Trophoblast cell (in vitro differentiated cells and primary cell): ENCODE measurements around the gene TBC1D9.

Experiments
- DNase-seq, 2 donors: peaks; one replicate each; pipeline ENCODE4 v3.0.0-alpha.2; 2016
- H2AFZ ChIP-seq: 2 replicates; pipeline ENCODE4 v1.6.1; 2013; ENCODE audit warnings: low read length, moderate library complexity, mild to moderate bottlenecking; ENCODE audit not compliant: insufficient read depth, poor library complexity
- H2AK5ac ChIP-seq: 2 replicates; pipeline ENCODE4 v1.6.1; 2013; ENCODE audit warnings: mild to moderate bottlenecking, low read length
- H2BK120ac ChIP-seq: 2 replicates; pipeline ENCODE4 v1.6.1; 2013; ENCODE audit warnings: low read length, mild to moderate bottlenecking, moderate library complexity; ENCODE audit not compliant: insufficient read depth, poor library complexity
- H2BK12ac ChIP-seq: 2 replicates; pipeline ENCODE4 v1.6.1; 2013; ENCODE audit warnings: mild to moderate bottlenecking, low read length, moderate library complexity
- H2BK5ac ChIP-seq: 2 replicates; pipeline ENCODE4 v1.6.1; 2013; ENCODE audit warnings: low read length, low read depth, moderate library complexity, mild to moderate bottlenecking; ENCODE audit not compliant: poor library complexity
- H3K14ac ChIP-seq: 2 replicates; pipeline ENCODE4 v1.6.1; 2013; ENCODE audit warnings: mild to moderate bottlenecking, low read length
- H3K18ac ChIP-seq: 2 replicates; pipeline ENCODE4 v1.6.1; 2013; ENCODE audit warnings: mild to moderate bottlenecking, low read length
- H3K23ac ChIP-seq: 2 replicates; pipeline ENCODE4 v1.6.1; 2013; ENCODE audit warnings: low read length
- H3K27ac ChIP-seq: 2 replicates; pipeline ENCODE4 v1.5.1; 2013; ENCODE audit warnings: low read depth, mild to moderate bottlenecking, inconsistent platforms, low read length, moderate library complexity
- H3K27me3 ChIP-seq: 2 replicates; pipeline ENCODE4 v1.6.1; 2013; ENCODE audit warnings: inconsistent platforms, mild to moderate bottlenecking, low read length, moderate library complexity; ENCODE audit not compliant: insufficient read depth
- H3K36me3 ChIP-seq, 2 experiments: 1 replicate in 1 of 2; 2 replicates in 1 of 2; pipeline ENCODE4 v1.6.1; 2013; ENCODE audit warnings: low read length in 2 of 2, mild to moderate bottlenecking in 2 of 2, moderate library complexity in 1 of 2; ENCODE audit not compliant: insufficient read depth in 2 of 2, control insufficient read depth in 1 of 2
- H3K4ac ChIP-seq: 2 replicates; pipeline ENCODE4 v1.6.1; 2013; ENCODE audit warnings: low read depth, mild to moderate bottlenecking, low read length, moderate library complexity
- H3K4me1 ChIP-seq, 2 experiments: 1 replicate in 1 of 2; 2 replicates in 1 of 2; pipeline ENCODE4 v1.6.1; 2013; ENCODE audit warnings: low read length in 2 of 2, mild to moderate bottlenecking in 2 of 2, moderate library complexity in 1 of 2; ENCODE audit not compliant: insufficient read depth in 2 of 2, control insufficient read depth in 1 of 2
- H3K4me2 ChIP-seq: 2 replicates; pipeline ENCODE4 v1.6.1; 2013; ENCODE audit warnings: inconsistent platforms, mild to moderate bottlenecking, low read length, moderate library complexity
- H3K4me3 ChIP-seq: 2 replicates; pipeline ENCODE4 v1.5.1; 2013; ENCODE audit warnings: mild to moderate bottlenecking, low read depth, low read length, inconsistent platforms
- H3K79me1 ChIP-seq: one replicate; pipeline ENCODE4 v1.6.1; 2013; ENCODE audit warnings: low read length
- H3K79me2 ChIP-seq: 2 replicates; pipeline ENCODE4 v1.6.1; 2013; ENCODE audit warnings: low read length, mild to moderate bottlenecking; ENCODE audit not compliant: control insufficient read depth, insufficient read depth, poor library complexity
- H3K9ac ChIP-seq: 2 replicates; pipeline ENCODE4 v1.6.1; 2013; ENCODE audit warnings: mild to moderate bottlenecking, low read length
- H3K9me3 ChIP-seq: 2 replicates; pipeline ENCODE4 v1.6.1; 2013; ENCODE audit warnings: low read depth, mild to moderate bottlenecking, control low read depth, inconsistent platforms, low read length; ENCODE audit not compliant: insufficient read depth
- H4K12ac ChIP-seq: 2 replicates; pipeline ENCODE4 v1.6.1; 2013; ENCODE audit warnings: low read depth, mild to moderate bottlenecking, low read length, moderate library complexity
- H4K8ac ChIP-seq: 2 replicates; pipeline ENCODE4 v1.6.1; 2013; ENCODE audit warnings: low read depth, mild to moderate bottlenecking, low read length, moderate library complexity
- H4K91ac ChIP-seq: one replicate; pipeline ENCODE4 v1.6.1; 2013; ENCODE audit warnings: low read depth, mild to moderate bottlenecking, low read length, moderate library complexity
- WGBS: extraction: QIAGEN DNeasy Blood & Tissue Kit; methylation state at CpG from one replicate; pipeline ENCODE4 v1.1.7; 2013; ENCODE audit warnings: missing lambda C conversion rate; ENCODE audit not compliant: insufficient read length, insufficient coverage; ENCODE audit errors: extremely low coverage; 5-methylcytosine and 5-hydroxymethylcytosine counted together

TBC1D9 gene

DNA sequence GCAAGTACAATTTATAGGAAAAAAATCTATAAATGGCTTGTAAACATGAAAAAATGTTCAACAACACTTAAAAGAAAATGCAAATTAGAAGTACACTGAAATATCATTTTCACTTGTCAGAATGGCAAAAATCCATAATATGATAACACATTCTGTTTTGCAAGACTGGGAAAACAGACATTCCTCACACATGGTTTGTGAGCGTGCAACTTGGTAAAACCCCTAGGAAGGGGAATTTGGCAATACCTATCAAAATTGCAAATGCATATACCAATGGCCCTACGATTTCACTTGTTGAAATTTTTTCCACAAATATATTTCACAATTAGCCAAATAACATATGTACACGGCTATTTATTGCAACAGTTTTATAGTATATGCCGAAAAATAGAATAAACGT, 31.4 kb downstream of the TBC1D9 start:
- no peak overlapping the region for H3K4me3 ChIP-seq
- H3K79me2 ChIP-seq, result peaks cover 6% of the 10 kb centered on the region
- H3K4me2 ChIP-seq, result no peak overlapping the region
- no peak overlapping the region for H3K9ac ChIP-seq
- no peak overlapping the region for H2BK120ac ChIP-seq
- WGBS, result no CpG with 5 or more reads among the region's 5 CpGs
- H4K91ac ChIP-seq, result no peak overlapping the region
- H2AK5ac ChIP-seq, result no peak overlapping the region
- no peak overlapping the region for H4K8ac ChIP-seq
- H3K18ac ChIP-seq, result no peak overlapping the region
- H3K4me1 ChIP-seq, result peaks cover 8 to 22% of the 10 kb centered on the region in 2 experiments
- DNase-seq, result peak; percentile 56 to 94
- H3K4ac ChIP-seq, result no peak overlapping the region
- no peak overlapping the region for H3K14ac ChIP-seq
- H3K27ac ChIP-seq, result no peak overlapping the region
- H3K27me3 ChIP-seq, result no peaks in the 10 kb centered on the region
- H3K23ac ChIP-seq, result no peak overlapping the region
- H2AFZ ChIP-seq, result no peak overlapping the region
- H2BK5ac ChIP-seq, result no peak overlapping the region
- H3K36me3 ChIP-seq, result no peaks in the 10 kb centered on the region
- no peak overlapping the region for H4K12ac ChIP-seq
- peaks cover 12% of the 10 kb centered on the region for H3K79me1 ChIP-seq
- H3K9me3 ChIP-seq, result no peaks in the 10 kb centered on the region
- no peak overlapping the region for H2BK12ac ChIP-seq

DNA sequence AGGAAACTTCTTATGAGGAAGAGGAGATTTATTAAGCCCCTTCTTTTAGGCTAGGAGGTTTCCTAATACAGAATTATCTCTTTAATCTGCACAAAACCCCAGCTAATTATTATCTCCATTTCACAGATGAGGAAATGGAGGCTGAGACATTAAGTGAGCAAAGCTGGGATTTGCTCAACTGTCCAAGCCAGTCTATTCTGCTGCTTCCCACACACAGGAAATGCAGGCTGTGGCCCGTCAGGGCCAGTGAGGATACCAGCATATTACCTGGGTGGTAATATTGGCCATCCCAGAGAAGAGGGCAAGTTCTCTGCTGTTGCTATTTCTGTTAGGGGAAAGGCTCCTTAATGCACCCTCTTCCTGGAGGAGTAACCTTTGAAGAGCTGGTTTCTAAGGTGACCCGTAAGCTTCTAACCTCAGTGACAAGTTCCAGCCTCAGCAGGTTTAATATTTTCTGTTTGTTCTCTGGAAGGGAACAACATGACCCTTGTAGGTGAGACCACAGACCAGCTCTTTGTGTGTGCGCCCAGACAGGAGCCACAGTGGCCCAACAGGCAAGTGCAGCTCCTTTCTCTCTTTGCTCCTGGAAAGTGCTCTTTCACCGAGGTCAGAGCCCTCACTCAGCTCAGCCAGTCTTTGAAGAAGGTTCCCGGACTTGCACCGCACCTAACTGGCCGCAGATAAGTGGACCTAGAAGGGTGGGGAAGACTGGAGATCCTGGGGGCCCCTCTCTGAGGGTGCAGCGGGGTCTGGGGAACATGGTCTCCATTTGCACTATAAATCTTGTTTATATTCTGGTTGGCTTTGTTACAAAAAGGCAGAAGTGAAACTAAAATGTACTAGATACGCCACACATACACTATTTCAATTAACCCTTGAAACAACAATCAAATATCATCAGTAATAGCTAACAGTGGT, 35.5 kb downstream of the TBC1D9 start:
- no peaks in the 10 kb centered on the region for H3K27me3 ChIP-seq
- H3K36me3 ChIP-seq, result no peaks in the 10 kb centered on the region
- no peak overlapping the region for H3K4me2 ChIP-seq
- H2AFZ ChIP-seq, result no peak overlapping the region
- peak overlapping the region; percentile 61 for H3K27ac ChIP-seq
- no peak overlapping the region for H2BK12ac ChIP-seq
- no peak overlapping the region for H4K12ac ChIP-seq
- no peak overlapping the region for H3K4me3 ChIP-seq
- H3K79me1 ChIP-seq, result peaks cover 5% of the 10 kb centered on the region
- no peak overlapping the region for H3K9ac ChIP-seq
- DNase-seq, result peak; percentile 58 to 70
- no peaks in the 10 kb centered on the region for H3K9me3 ChIP-seq
- no peak overlapping the region for H4K91ac ChIP-seq
- H3K4me1 ChIP-seq, result peaks cover 14 to 18% of the 10 kb centered on the region in 2 experiments
- no peak overlapping the region for H4K8ac ChIP-seq
- H2AK5ac ChIP-seq, result no peak overlapping the region
- peaks cover 2% of the 10 kb centered on the region for H3K79me2 ChIP-seq
- no peak overlapping the region for H2BK5ac ChIP-seq
- H2BK120ac ChIP-seq, result no peak overlapping the region
- no peak overlapping the region for H3K4ac ChIP-seq
- no CpG with 5 or more reads among the region's 9 CpGs for WGBS
- H3K23ac ChIP-seq, result no peak overlapping the region
- peak overlapping the region; percentile 13 for H3K14ac ChIP-seq
- H3K18ac ChIP-seq, result no peak overlapping the region

DNA sequence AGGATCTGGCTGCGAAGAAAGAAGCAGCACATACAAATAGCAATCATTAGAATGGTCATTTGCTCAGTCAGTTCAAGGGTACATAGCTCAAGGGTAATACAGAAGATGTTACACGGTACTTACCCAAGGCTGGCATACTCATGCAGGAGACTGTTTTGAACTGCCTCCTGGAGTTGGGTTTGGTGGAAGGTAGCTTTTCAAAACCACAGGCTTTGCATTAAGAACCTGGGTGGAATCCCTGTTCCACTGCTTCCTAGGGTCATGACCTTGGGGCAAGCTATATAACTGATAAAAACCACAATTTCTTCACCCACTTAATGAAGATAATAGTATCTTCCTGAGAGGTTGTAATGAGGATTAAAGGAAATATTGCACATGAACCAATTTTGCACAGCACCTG, 36.5 kb downstream of the TBC1D9 start:
- Histone ChIP-seq H3K27ac (no peak overlapping the region), H2AK5ac (no peak overlapping the region), H3K9me3 (no peaks in the 10 kb centered on the region), H4K8ac (no peak overlapping the region), H3K18ac (no peak overlapping the region), H2BK5ac (no peak overlapping the region), H3K79me2 (peaks cover 2% of the 10 kb centered on the region), H4K12ac (no peak overlapping the region), H3K79me1 (peaks cover 7% of the 10 kb centered on the region), H3K23ac (no peak overlapping the region), H3K4me2 (no peak overlapping the region), H3K4ac (peak overlapping the region; percentile 21), H3K14ac (no peak overlapping the region), H3K4me1 (peaks cover 18 to 25% of the 10 kb centered on the region in 2 experiments), H3K36me3 (no peaks in the 10 kb centered on the region), H3K9ac (no peak overlapping the region), H4K91ac (no peak overlapping the region), H2AFZ (no peak overlapping the region), H2BK12ac (no peak overlapping the region), H3K4me3 (no peak overlapping the region), H2BK120ac (no peak overlapping the region), H3K27me3 (no peaks in the 10 kb centered on the region)
- DNase-seq, result no peak
- no CpG with 5 or more reads among the region's 2 CpGs for WGBS

DNA sequence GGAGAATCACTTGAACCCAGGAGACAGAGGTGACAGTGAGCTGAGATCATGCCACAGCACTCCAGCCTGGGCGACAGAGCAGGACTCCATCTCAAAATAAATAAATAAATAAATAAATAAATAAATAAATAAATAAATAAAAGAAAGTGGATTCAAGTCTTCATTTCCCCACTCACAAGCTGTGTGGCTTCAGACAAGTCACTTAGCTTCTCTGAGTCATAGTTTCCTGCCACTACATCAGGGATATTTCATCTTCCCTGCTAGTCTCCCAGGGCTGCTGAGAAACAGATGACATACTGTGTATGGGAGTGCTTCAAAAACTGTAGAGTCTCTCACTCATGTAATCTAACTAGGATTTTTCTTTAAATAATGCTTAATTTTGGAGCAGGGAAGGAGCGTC, 37.2 kb downstream of the TBC1D9 start:
- Histone ChIP-seq H3K27ac (no peak overlapping the region), H2BK12ac (no peak overlapping the region), H2BK120ac (no peak overlapping the region), H3K36me3 (no peaks in the 10 kb centered on the region), H2BK5ac (no peak overlapping the region), H3K4me3 (no peak overlapping the region), H3K79me2 (peaks cover 2% of the 10 kb centered on the region), H2AK5ac (no peak overlapping the region), H3K4ac (no peak overlapping the region), H3K9ac (no peak overlapping the region), H3K23ac (no peak overlapping the region), H4K91ac (no peak overlapping the region), H2AFZ (no peak overlapping the region), H3K27me3 (no peaks in the 10 kb centered on the region), H4K12ac (no peak overlapping the region), H3K14ac (no peak overlapping the region), H3K9me3 (no peaks in the 10 kb centered on the region), H3K4me2 (no peak overlapping the region), H3K4me1 (peaks cover 19 to 26% of the 10 kb centered on the region in 2 experiments), H3K79me1 (peaks cover 8% of the 10 kb centered on the region), H4K8ac (no peak overlapping the region), H3K18ac (no peak overlapping the region)
- peak; percentile 44 to 62 for DNase-seq
- WGBS, result no CpG with 5 or more reads among the region's 2 CpGs
